ENCODE data around the gene TRAF3IP3.

- TF ChIP-seq, protein P1, sequence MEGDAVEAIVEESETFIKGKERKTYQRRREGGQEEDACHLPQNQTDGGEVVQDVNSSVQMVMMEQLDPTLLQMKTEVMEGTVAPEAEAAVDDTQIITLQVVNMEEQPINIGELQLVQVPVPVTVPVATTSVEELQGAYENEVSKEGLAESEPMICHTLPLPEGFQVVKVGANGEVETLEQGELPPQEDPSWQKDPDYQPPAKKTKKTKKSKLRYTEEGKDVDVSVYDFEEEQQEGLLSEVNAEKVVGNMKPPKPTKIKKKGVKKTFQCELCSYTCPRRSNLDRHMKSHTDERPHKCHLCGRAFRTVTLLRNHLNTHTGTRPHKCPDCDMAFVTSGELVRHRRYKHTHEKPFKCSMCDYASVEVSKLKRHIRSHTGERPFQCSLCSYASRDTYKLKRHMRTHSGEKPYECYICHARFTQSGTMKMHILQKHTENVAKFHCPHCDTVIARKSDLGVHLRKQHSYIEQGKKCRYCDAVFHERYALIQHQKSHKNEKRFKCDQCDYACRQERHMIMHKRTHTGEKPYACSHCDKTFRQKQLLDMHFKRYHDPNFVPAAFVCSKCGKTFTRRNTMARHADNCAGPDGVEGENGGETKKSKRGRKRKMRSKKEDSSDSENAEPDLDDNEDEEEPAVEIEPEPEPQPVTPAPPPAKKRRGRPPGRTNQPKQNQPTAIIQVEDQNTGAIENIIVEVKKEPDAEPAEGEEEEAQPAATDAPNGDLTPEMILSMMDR (IDR thresholded peaks at IDR 0.05), result no peak
- TF ChIP-seq POLR2A (IDR thresholded peaks at IDR 0.05), result no peak
- no peak for TF ChIP-seq POLR2AphosphoS5 (IDR thresholded peaks at IDR 0.05; ENCODE audit: insufficient read depth in 1 of 2, low read depth in 1 of 2)
These were observed 54.9 kb downstream of the TRAF3IP3 start for GRCh38 chr1:209810783-209811182.

Measured in vagina (tissue), 2 donors.